WTC11 (cell line): ENCODE data around the gene CDNF. TPM values are rescaled to one million over a fixed set of nuclear protein-coding genes. Genes with fewer than 3 reads are reported as not detected.

ENCODE experiments used
- ATAC-seq: fragments of 200-7000 bp; cut with Tn5 transposase; 2 replicates; pipeline ENCODE4 v1.10.0; 2021; ENCODE audit warnings: mild to moderate bottlenecking, moderate library complexity
- CTCF ChIA-PET: fragments of 300-600 bp; sonication (Branson Sonifier 250); formaldehyde crosslinking; loops from one replicate; lab custom pipeline; 2021; ENCODE audit warnings: antibody characterized with exemption; lab: Charles Lee
- POLR2A ChIA-PET: fragments of 350-600 bp; sonication (Branson Sonifier 250); formaldehyde crosslinking; loops from one replicate; lab custom pipeline; 2021; ENCODE audit warnings: antibody characterized with exemption; lab: Charles Lee
- DNase-seq: peaks from one replicate; pipeline ENCODE4 v3.0.0; 2021; ENCODE audit warnings: low spot score
- H3K27ac Mint-ChIP-seq: 2 replicates; pipeline ENCODE4 v1.8.0; 2021; ENCODE audit warnings: mixed read lengths
- H3K27me3 Mint-ChIP-seq: 2 replicates; pipeline ENCODE4 v1.8.0; 2021; ENCODE audit warnings: low read depth, mild to moderate bottlenecking, moderate library complexity, mixed read lengths
- H3K36me3 Mint-ChIP-seq: 2 replicates; pipeline ENCODE4 v1.8.0; 2021; ENCODE audit warnings: mixed read lengths
- H3K4me1 Mint-ChIP-seq: 2 replicates; pipeline ENCODE4 v1.8.0; 2022; ENCODE audit warnings: mixed read lengths
- H3K4me3 Mint-ChIP-seq: 2 replicates; pipeline ENCODE4 v1.8.0; 2021; ENCODE audit warnings: mild to moderate bottlenecking, moderate library complexity, mixed read lengths
- H3K9me3 Mint-ChIP-seq: 2 replicates; pipeline ENCODE4 v1.8.0; 2021; ENCODE audit warnings: mixed read lengths
- EMX1 ChIP-seq: fragments of 250-450 bp; sonication (Bioruptor Pico); IDR thresholded peaks from 2 replicates; pipeline ENCODE4 v1.8.0; 2021; ENCODE audit warnings: mild to moderate bottlenecking
- ESRRA ChIP-seq: sonication (generic); formaldehyde crosslinking; IDR thresholded peaks from 2 replicates; pipeline ENCODE4 v1.8.1; 2022; ENCODE audit warnings: mild to moderate bottlenecking, missing genetic modification reagents, borderline replicate concordance
- GRHL2 ChIP-seq: fragments of 250-450 bp; sonication (Bioruptor Pico); IDR thresholded peaks from 2 replicates; pipeline ENCODE4 v1.8.0; 2022; ENCODE audit warnings: mild to moderate bottlenecking, moderate library complexity; ENCODE audit not compliant: insufficient replicate concordance, severe bottlenecking
- GTF2I ChIP-seq: fragments of 250-450 bp; sonication (Bioruptor Pico); conservative IDR thresholded peaks from 2 replicates; pipeline ENCODE4 v1.4.0; 2021; ENCODE audit warnings: mild to moderate bottlenecking
- JUN ChIP-seq: sonication (generic); formaldehyde crosslinking; IDR thresholded peaks from 2 replicates; pipeline ENCODE4 v1.8.0; 2023; ENCODE audit warnings: mild to moderate bottlenecking, missing genetic modification reagents
- KAT7 ChIP-seq: sonication (generic); formaldehyde crosslinking; IDR thresholded peaks from 2 replicates; pipeline ENCODE4 v1.8.1; 2023; ENCODE audit warnings: missing genetic modification reagents, mild to moderate bottlenecking, borderline replicate concordance
- MXD4 ChIP-seq: fragments of 250-450 bp; sonication (Bioruptor Pico); IDR thresholded peaks from 2 replicates; pipeline ENCODE4 v1.8.0; 2021; ENCODE audit warnings: mild to moderate bottlenecking, moderate library complexity, borderline replicate concordance
- MYBL2 ChIP-seq: sonication (generic); formaldehyde crosslinking; IDR thresholded peaks from 2 replicates; pipeline ENCODE4 v1.8.1; 2023; ENCODE audit warnings: mild to moderate bottlenecking, moderate library complexity, missing genetic modification reagents
- NFE2L1 ChIP-seq: sonication (generic); formaldehyde crosslinking; IDR thresholded peaks from 2 replicates; pipeline ENCODE4 v1.8.1; 2023; ENCODE audit warnings: missing genetic modification reagents
- NR1H2 ChIP-seq: sonication (generic); formaldehyde crosslinking; IDR thresholded peaks from 2 replicates; pipeline ENCODE4 v1.9.0; 2021; ENCODE audit warnings: mild to moderate bottlenecking, moderate library complexity, missing genetic modification reagents
- NR2C2 ChIP-seq: sonication (generic); formaldehyde crosslinking; IDR thresholded peaks from 2 replicates; pipeline ENCODE4 v1.8.0; 2022; ENCODE audit warnings: mild to moderate bottlenecking, missing genetic modification reagents
- OVOL2 ChIP-seq: fragments of 250-450 bp; sonication (Bioruptor Pico); IDR thresholded peaks from 2 replicates; pipeline ENCODE4 v1.9.0; 2021; ENCODE audit warnings: mild to moderate bottlenecking, borderline replicate concordance
- RORB ChIP-seq: fragments of 250-450 bp; sonication (Bioruptor Pico); IDR thresholded peaks from 2 replicates; pipeline ENCODE4 v1.9.0; 2021; ENCODE audit warnings: mild to moderate bottlenecking
- ZNF416 ChIP-seq: fragments of 250-450 bp; sonication (Bioruptor Pico); IDR thresholded peaks from 2 replicates; pipeline ENCODE4 v1.9.0; 2021; ENCODE audit warnings: mild to moderate bottlenecking, inconsistent platforms
- ZNF423 ChIP-seq: fragments of 250-450 bp; sonication (Bioruptor Pico); IDR thresholded peaks from 2 replicates; pipeline ENCODE4 v2.1.2; 2022; ENCODE audit warnings: mild to moderate bottlenecking, moderate library complexity
- total RNA-seq: library from RNA; stranded (reverse); gene quantifications from 3 replicates; pipeline ENCODE4 v1.2.3, GENCODE V29; 2021
- TF ChIP-seq, protein P1 (sequence below): sonication (generic); formaldehyde crosslinking; IDR thresholded peaks from 2 replicates; pipeline ENCODE4 v1.8.0; 2022; ENCODE audit warnings: mild to moderate bottlenecking, missing genetic modification reagents
- TF ChIP-seq, protein P2 (sequence below): sonication (generic); formaldehyde crosslinking; IDR thresholded peaks from 2 replicates; pipeline ENCODE4 v1.8.0; 2022; ENCODE audit warnings: mild to moderate bottlenecking, missing genetic modification reagents
- TF ChIP-seq, protein P3 (sequence below): sonication (generic); formaldehyde crosslinking; conservative IDR thresholded peaks from 2 replicates; pipeline ENCODE4 v1.8.1; 2023; ENCODE audit warnings: mild to moderate bottlenecking, low read depth, missing genetic modification reagents, moderate library complexity
- TF ChIP-seq, protein P4 (sequence below): sonication (generic); formaldehyde crosslinking; IDR thresholded peaks from 2 replicates; pipeline ENCODE4 v1.8.0; 2022; ENCODE audit warnings: missing genetic modification reagents

Gene CDNF
- total RNA-seq, 1 experiment from 2014 or later = 1.4 TPM

DNA sequence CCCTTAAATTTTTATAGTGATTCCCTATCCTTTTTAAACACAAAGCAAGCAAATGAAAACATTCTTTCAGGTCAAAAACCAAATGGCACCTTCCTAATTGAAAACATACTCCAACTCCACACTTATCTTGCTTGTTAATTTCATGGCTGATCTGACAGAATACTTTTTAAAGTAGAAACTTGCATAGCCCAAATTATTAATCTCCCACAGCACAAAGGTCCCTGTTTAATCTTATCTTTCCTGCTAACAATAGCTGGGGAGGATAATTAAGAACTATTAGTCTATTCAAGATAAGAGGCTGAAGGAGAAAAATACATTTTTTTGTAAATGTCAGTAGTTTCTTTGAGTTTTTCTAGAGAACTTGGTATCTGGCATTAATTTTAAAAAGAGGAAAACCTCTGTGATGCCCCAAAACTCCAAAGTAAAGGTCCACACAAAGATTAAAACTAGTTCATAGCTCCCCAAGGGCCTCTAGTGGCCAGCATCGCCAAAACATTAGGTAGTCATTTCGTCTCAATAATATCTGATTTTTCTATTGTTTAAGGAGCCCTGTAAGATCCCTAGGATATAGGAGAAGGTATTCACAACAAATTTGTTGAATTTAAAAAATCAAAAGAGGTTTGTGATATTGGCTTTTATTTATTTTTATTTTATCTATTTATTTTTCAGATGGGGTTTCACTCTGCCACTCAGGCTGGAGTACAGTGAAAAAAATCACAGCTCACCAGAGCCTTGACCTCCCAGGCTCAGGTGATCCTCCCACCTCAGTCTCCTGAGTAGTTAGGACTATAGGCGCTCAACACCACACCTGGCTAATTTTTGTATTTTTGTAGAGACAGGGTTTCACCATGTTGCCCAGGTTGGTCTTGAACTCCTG lies 14.7 kb downstream of the CDNF start:
- Mint-ChIP-seq H3K4me1 (peaks cover 21% of the 10 kb centered on the region), H3K4me3 (no peak overlapping the region), H3K9me3 (no peaks in the 10 kb centered on the region), H3K27me3 (peaks cover 13% of the 10 kb centered on the region; the same call in 1 of the 2 replicates)
- POLR2A ChIA-PET = interaction anchor here (0.6 to 1.7 kb wide), 2 partner anchors 15 to 492 kb away, joined by 3 to 8 read pairs; partner anchors contain the start of genes CDNF, HSPA14 and MSANTD7
- TF ChIP-seq, protein P1, sequence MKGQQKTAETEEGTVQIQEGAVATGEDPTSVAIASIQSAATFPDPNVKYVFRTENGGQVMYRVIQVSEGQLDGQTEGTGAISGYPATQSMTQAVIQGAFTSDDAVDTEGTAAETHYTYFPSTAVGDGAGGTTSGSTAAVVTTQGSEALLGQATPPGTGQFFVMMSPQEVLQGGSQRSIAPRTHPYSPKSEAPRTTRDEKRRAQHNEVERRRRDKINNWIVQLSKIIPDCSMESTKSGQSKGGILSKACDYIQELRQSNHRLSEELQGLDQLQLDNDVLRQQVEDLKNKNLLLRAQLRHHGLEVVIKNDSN (CRISPR knock-in tag) = no peak
- TF ChIP-seq, all 79 proteins: peak for 0
- DNase-seq = peak; percentile 29
- CTCF ChIA-PET = interaction anchor here (0.8 to 3.3 kb wide), 17 partner anchors 9 to 326 kb away, joined by 3 to 28 read pairs (median 4); partner anchors contain the start of genes CDNF, HSPA14 and MSANTD7
- ATAC-seq = 0 out of 2 replicates have a peak, but pooled peaks have one; percentile 47
- no peaks in the 10 kb centered on the region for H3K36me3 Mint-ChIP-seq
- H3K27ac Mint-ChIP-seq = no peak overlapping the region

DNA sequence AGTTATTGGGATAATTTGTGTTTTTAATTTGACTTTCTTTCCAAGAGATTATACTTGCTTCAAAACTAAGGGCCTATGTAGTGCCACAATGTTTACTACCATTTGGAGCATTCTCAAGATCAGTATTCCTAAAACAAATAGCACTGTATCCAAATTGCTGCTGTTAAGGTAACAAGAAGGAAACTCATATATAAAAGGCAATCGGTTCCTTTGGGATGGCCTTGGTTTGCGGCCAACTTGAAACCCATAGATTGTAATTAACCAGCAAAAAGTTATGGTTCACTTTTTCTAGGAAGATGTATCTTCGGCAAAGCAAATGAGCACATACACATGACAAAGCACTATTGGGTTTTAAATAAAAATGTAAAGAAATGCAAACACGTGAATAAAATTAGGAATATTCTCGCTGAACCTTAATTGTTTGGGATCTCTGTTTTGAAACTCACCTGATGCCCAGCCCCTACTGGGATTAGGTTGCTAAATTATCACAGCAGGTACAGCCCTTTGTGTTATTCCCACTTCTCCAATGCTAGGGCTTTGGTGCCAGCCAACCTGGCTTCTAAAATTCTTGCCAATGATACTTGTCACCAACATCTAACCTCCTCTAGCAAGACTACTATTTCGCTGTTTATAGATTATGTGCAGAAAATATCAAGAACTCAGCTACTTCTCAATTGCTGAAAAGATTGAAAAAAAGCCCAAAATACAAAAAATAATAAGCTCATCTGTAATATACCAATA lies 16.0 kb downstream of the CDNF start:
- CTCF ChIA-PET = interaction anchor here (1.2 to 3.3 kb wide), 7 partner anchors 8 to 1998 kb away, joined by 3 to 28 read pairs (median 4); no protein-coding TSS in a partner anchor
- Mint-ChIP-seq H3K4me1 (peaks cover 21% of the 10 kb centered on the region), H3K4me3 (no peak overlapping the region)
- POLR2A ChIA-PET = no interaction called here
- no peak for TF ChIP-seq ZNF423 (CRISPR knock-in tag)
- TF ChIP-seq, all 79 proteins: peak for 0
- ATAC-seq = no peak
- no peak for DNase-seq
- no peaks in the 10 kb centered on the region for H3K9me3 Mint-ChIP-seq
- H3K27me3 Mint-ChIP-seq = peaks cover 13% of the 10 kb centered on the region; the same call in 1 of the 2 replicates
- H3K36me3 Mint-ChIP-seq = no peaks in the 10 kb centered on the region
- no peak overlapping the region; the same call in 1 of the 2 replicates for H3K27ac Mint-ChIP-seq

DNA sequence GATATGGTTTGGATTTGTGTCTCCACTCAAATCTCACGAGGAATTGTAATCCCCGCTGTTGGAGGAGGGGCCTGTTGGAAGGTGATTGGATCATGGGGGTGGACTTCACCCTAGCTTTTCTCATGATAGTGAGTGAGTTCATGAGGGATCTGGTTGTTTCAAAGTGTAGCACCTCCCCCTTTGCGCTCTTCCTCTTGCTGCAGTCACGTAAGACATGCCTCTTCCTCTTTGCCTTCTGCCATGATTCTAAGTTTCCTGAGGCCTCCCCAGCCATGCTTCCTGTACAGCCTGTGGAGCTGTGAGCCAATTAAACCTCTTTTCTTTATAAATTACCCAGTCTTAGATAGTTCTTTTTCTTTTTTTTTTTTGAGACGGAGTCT lies 17.1 kb downstream of the CDNF start:
- H3K27me3 Mint-ChIP-seq = peaks cover 6% of the 10 kb centered on the region; the same call in 1 of the 2 replicates
- ChIA-PET POLR2A (no interaction called here), CTCF (interaction anchor here (1.2 kb wide), 1 partner anchor 2000 kb away, joined by 3 read pairs; no protein-coding TSS in a partner anchor)
- peak overlapping the region; percentile 44; the same call in 1 of the 2 replicates for H3K27ac Mint-ChIP-seq
- no peak for DNase-seq
- peaks cover 3% of the 10 kb centered on the region; the same call in 1 of the 2 replicates for H3K9me3 Mint-ChIP-seq
- H3K4me3 Mint-ChIP-seq = no peak overlapping the region
- no peak for ATAC-seq
- H3K4me1 Mint-ChIP-seq = peaks cover 21% of the 10 kb centered on the region
- no peaks in the 10 kb centered on the region for H3K36me3 Mint-ChIP-seq
- TF ChIP-seq JUN (CRISPR knock-in tag) (no peak), NFE2L1 (CRISPR knock-in tag) (no peak), ESRRA (CRISPR knock-in tag) (no peak), RORB (CRISPR knock-in tag) (no peak), GTF2I (CRISPR knock-in tag) (no peak), MXD4 (CRISPR knock-in tag) (no peak), KAT7 (CRISPR knock-in tag) (no peak), GRHL2 (CRISPR knock-in tag) (no peak), NR1H2 (CRISPR knock-in tag) (no peak), MYBL2 (no peak), NR2C2 (no peak), OVOL2 (CRISPR knock-in tag) (no peak), EMX1 (CRISPR knock-in tag) (no peak), ZNF416 (CRISPR knock-in tag) (no peak)
- TF ChIP-seq, protein P2, sequence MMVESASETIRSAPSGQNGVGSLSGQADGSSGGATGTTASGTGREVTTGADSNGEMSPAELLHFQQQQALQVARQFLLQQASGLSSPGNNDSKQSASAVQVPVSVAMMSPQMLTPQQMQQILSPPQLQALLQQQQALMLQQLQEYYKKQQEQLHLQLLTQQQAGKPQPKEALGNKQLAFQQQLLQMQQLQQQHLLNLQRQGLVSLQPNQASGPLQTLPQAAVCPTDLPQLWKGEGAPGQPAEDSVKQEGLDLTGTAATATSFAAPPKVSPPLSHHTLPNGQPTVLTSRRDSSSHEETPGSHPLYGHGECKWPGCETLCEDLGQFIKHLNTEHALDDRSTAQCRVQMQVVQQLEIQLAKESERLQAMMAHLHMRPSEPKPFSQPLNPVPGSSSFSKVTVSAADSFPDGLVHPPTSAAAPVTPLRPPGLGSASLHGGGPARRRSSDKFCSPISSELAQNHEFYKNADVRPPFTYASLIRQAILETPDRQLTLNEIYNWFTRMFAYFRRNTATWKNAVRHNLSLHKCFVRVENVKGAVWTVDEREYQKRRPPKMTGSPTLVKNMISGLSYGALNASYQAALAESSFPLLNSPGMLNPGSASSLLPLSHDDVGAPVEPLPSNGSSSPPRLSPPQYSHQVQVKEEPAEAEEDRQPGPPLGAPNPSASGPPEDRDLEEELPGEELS = no peak
- TF ChIP-seq, protein P3, sequence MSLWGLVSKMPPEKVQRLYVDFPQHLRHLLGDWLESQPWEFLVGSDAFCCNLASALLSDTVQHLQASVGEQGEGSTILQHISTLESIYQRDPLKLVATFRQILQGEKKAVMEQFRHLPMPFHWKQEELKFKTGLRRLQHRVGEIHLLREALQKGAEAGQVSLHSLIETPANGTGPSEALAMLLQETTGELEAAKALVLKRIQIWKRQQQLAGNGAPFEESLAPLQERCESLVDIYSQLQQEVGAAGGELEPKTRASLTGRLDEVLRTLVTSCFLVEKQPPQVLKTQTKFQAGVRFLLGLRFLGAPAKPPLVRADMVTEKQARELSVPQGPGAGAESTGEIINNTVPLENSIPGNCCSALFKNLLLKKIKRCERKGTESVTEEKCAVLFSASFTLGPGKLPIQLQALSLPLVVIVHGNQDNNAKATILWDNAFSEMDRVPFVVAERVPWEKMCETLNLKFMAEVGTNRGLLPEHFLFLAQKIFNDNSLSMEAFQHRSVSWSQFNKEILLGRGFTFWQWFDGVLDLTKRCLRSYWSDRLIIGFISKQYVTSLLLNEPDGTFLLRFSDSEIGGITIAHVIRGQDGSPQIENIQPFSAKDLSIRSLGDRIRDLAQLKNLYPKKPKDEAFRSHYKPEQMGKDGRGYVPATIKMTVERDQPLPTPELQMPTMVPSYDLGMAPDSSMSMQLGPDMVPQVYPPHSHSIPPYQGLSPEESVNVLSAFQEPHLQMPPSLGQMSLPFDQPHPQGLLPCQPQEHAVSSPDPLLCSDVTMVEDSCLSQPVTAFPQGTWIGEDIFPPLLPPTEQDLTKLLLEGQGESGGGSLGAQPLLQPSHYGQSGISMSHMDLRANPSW = no peak
- TF ChIP-seq, protein P4, sequence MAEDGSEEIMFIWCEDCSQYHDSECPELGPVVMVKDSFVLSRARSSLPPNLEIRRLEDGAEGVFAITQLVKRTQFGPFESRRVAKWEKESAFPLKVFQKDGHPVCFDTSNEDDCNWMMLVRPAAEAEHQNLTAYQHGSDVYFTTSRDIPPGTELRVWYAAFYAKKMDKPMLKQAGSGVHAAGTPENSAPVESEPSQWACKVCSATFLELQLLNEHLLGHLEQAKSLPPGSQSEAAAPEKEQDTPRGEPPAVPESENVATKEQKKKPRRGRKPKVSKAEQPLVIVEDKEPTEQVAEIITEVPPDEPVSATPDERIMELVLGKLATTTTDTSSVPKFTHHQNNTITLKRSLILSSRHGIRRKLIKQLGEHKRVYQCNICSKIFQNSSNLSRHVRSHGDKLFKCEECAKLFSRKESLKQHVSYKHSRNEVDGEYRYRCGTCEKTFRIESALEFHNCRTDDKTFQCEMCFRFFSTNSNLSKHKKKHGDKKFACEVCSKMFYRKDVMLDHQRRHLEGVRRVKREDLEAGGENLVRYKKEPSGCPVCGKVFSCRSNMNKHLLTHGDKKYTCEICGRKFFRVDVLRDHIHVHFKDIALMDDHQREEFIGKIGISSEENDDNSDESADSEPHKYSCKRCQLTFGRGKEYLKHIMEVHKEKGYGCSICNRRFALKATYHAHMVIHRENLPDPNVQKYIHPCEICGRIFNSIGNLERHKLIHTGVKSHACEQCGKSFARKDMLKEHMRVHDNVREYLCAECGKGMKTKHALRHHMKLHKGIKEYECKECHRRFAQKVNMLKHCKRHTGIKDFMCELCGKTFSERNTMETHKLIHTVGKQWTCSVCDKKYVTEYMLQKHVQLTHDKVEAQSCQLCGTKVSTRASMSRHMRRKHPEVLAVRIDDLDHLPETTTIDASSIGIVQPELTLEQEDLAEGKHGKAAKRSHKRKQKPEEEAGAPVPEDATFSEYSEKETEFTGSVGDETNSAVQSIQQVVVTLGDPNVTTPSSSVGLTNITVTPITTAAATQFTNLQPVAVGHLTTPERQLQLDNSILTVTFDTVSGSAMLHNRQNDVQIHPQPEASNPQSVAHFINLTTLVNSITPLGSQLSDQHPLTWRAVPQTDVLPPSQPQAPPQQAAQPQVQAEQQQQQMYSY (CRISPR knock-in tag) = no peak
